Activated CD4-positive, alpha-beta T cell treated with anti-CD3 and anti-CD28 coated beads for 1 hour (primary cell): ENCODE measurements around the gene MRTO4.
"Not testable (repeated sequence)": the region's sequence is repeated elsewhere in the genome, so short reads cannot be mapped to it uniquely, and the experiment has no call there.

Experiments used
- DNase-seq: peaks from one replicate; pipeline ENCODE4 v3.0.0-alpha.2; 2020

Gene MRTO4

GRCh38 chr1:19251305-19252196 lies at the start of gene MRTO4, which contains the start of gene EMC1:
Gene MRTO4, plus strand, starts transcription at chr1:19251805. Its CDS starts 31 bp downstream, at chr1:19251836.
Gene EMC1, minus strand, starts transcription at chr1:19251524. Its CDS starts 15 bp downstream, at chr1:19251509.
- peak; percentile 83 for DNase-seq

- no peak for DNase-seq
Measured at GRCh38 chr1:19202396-19202795, 49.2 kb upstream of the MRTO4 start.

- no peak for DNase-seq
Measured at GRCh38 chr1:19203440-19203839, 48.2 kb upstream of the MRTO4 start.

- no peak for DNase-seq
Measured at GRCh38 chr1:19204446-19205266, 46.9 kb upstream of the MRTO4 start.

GRCh38 chr1:19205403-19205802 lies 46.2 kb upstream of the MRTO4 start:
- no peak for DNase-seq

GRCh38 chr1:19205845-19206244 lies 45.8 kb upstream of the MRTO4 start:
- no peak for DNase-seq

GRCh38 chr1:19206947-19207346 lies 44.7 kb upstream of the MRTO4 start:
- DNase-seq: no peak

- no peak for DNase-seq
Measured at GRCh38 chr1:19208710-19209438, 42.7 kb upstream of the MRTO4 start.

- no peak for DNase-seq
Measured at GRCh38 chr1:19209439-19209989, 42.1 kb upstream of the MRTO4 start.

GRCh38 chr1:19209990-19210771 lies 41.4 kb upstream of the MRTO4 start, which contains the start of gene UBR4:
Gene UBR4, minus strand, starts transcription at chr1:19210266. Its CDS starts 18 bp downstream, at chr1:19210248.
- DNase-seq: peak; percentile 98

GRCh38 chr1:19210772-19211549 lies 40.6 kb upstream of the MRTO4 start:
- no peak for DNase-seq

GRCh38 chr1:19212167-19212566 lies 39.4 kb upstream of the MRTO4 start:
- no peak for DNase-seq

GRCh38 chr1:19213580-19213979 lies 38.0 kb upstream of the MRTO4 start:
- DNase-seq: no peak

- not testable (repeated sequence) for DNase-seq
Measured at GRCh38 chr1:19216585-19216984, 35.0 kb upstream of the MRTO4 start.

- DNase-seq: no peak
Measured at GRCh38 chr1:19219451-19219850, 32.2 kb upstream of the MRTO4 start.

- no peak for DNase-seq
Measured at GRCh38 chr1:19220080-19220846, 31.3 kb upstream of the MRTO4 start.

- DNase-seq: no peak
Measured at GRCh38 chr1:19220991-19221390, 30.6 kb upstream of the MRTO4 start.

- no peak for DNase-seq
Measured at GRCh38 chr1:19222573-19222972, 29.0 kb upstream of the MRTO4 start.

GRCh38 chr1:19222979-19223824 lies 28.4 kb upstream of the MRTO4 start:
- no peak for DNase-seq
